Stimulated activated CD4-positive, alpha-beta T cell treated with anti-CD3 and anti-CD28 coated beads, Interleukin-4, amount 100 ng/mL, for 4 hours (primary cell): Measurements from ENCODE around the gene PROM2.
"Not testable (repeated sequence)": the region's sequence is repeated elsewhere in the genome, so short reads cannot be mapped to it uniquely, and the experiment has no call there.

ENCODE experiments used
- DNase-seq, 2 experiments: peaks; one replicate each; pipeline ENCODE4 v3.0.0-alpha.2; 2020

The PROM2 gene, protein sequence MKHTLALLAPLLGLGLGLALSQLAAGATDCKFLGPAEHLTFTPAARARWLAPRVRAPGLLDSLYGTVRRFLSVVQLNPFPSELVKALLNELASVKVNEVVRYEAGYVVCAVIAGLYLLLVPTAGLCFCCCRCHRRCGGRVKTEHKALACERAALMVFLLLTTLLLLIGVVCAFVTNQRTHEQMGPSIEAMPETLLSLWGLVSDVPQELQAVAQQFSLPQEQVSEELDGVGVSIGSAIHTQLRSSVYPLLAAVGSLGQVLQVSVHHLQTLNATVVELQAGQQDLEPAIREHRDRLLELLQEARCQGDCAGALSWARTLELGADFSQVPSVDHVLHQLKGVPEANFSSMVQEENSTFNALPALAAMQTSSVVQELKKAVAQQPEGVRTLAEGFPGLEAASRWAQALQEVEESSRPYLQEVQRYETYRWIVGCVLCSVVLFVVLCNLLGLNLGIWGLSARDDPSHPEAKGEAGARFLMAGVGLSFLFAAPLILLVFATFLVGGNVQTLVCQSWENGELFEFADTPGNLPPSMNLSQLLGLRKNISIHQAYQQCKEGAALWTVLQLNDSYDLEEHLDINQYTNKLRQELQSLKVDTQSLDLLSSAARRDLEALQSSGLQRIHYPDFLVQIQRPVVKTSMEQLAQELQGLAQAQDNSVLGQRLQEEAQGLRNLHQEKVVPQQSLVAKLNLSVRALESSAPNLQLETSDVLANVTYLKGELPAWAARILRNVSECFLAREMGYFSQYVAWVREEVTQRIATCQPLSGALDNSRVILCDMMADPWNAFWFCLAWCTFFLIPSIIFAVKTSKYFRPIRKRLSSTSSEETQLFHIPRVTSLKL

GRCh38 chr2:95274291-95275150, at the start of gene PROM2:
PROM2 (plus strand) TSS chr2:95274449; CDS start chr2:95274586, 137 bp downstream.
- no peak for DNase-seq

DNA sequence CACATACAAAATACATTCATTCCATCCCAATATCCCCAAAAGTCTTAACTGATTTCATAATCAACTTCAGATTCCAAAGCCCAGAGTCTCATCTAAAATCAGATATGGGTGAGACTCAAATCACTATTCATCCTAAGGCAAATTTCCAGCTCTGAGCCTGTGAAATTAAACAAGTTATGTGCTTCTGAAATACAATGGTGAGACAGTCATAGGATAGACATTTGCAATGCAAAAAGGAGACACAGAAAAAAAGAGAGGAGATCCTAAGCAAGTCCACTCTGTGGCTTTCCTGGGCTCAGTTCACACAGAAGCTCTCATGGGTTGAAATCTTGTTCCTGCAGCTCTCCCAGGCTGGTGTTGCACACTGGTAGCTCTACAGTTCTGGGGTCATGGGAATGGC, 48.6 kb upstream of the PROM2 start:
- DNase-seq: no peak

GRCh38 chr2:95231723-95232122, 42.5 kb upstream of the PROM2 start:
- DNase-seq: peak in 1 of 2 experiments; percentile 8

- no peak for DNase-seq
Measured at GRCh38 chr2:95232232-95232631, 42.0 kb upstream of the PROM2 start.

- no peak for DNase-seq
Measured at GRCh38 chr2:95234286-95234785, 39.9 kb upstream of the PROM2 start.

- no peak for DNase-seq
Measured at GRCh38 chr2:95234816-95235215, 39.4 kb upstream of the PROM2 start.

GRCh38 chr2:95238131-95238530, 36.1 kb upstream of the PROM2 start:
- no peak for DNase-seq

GRCh38 chr2:95240091-95240490, 34.2 kb upstream of the PROM2 start:
- no peak for DNase-seq

DNA sequence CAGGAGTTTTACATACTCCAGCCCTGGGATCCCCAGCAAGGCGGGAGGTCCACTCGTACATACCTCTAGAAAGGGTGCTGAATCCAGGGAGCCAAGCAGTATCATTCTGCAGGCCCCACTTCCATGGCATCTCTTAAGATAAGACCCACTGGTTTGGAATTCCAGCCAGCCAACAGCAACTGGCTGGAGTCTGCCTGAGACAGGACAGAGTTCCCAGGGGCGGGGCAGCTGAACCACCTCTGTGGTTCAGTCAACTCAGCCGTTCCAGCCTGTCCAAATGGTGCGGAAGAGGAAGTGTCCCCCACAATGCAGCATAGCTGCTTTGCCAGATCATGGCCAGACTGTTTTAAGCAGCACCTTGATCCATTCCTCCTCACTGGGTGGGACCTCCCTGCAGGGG, 33.7 kb upstream of the PROM2 start:
- no peak for DNase-seq

GRCh38 chr2:95242084-95242483, 32.2 kb upstream of the PROM2 start:
- DNase-seq: not testable (repeated sequence)

GRCh38 chr2:95258271-95258670, 16.0 kb upstream of the PROM2 start:
- DNase-seq: no peak

GRCh38 chr2:95260028-95261023, 13.9 kb upstream of the PROM2 start:
- DNase-seq: no peak

DNA sequence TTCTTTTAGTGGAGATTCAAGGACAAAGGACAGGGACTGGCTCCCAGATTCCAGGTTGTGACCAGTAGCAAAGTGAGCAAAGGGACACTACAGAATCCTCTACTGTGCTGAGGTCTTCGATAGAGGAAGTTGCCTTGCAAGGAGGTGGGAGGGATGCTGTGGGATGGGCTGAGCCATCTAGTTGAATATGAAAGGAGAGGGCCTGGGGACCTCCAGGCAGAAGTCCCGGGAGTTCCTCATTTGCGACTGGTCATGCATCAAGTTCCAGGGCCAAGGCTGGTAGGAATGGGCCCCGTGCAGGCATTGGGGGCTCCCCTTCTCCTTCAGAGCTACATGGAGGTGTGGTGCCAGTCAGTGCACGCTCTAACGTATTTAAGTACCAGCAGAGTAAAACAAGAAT, 12.6 kb upstream of the PROM2 start:
- no peak for DNase-seq

- no peak for DNase-seq
Measured at GRCh38 chr2:95262896-95263542, 11.2 kb upstream of the PROM2 start.

- no peak for DNase-seq
Measured at GRCh38 chr2:95264624-95265023, 9.6 kb upstream of the PROM2 start.

DNA sequence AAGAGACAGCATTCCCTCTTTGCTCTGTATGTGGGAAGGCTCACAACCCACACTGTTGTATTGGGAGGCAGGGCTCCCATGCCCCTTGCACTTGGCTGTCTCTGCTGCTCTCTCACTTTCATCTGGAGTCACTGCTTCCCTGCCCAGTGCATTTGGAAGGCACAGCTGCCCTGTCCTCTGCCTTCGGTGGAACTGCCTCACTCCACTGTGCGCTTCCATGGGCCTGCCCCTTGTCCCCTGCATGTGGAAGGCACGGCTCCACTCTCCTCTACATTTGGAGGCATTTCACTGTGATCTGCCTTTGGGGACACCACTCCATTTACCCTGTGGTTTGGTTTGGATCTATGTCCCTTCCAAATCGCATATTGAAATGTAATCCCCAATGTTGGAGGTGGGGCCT, 9.1 kb upstream of the PROM2 start:
- no peak for DNase-seq

DNA sequence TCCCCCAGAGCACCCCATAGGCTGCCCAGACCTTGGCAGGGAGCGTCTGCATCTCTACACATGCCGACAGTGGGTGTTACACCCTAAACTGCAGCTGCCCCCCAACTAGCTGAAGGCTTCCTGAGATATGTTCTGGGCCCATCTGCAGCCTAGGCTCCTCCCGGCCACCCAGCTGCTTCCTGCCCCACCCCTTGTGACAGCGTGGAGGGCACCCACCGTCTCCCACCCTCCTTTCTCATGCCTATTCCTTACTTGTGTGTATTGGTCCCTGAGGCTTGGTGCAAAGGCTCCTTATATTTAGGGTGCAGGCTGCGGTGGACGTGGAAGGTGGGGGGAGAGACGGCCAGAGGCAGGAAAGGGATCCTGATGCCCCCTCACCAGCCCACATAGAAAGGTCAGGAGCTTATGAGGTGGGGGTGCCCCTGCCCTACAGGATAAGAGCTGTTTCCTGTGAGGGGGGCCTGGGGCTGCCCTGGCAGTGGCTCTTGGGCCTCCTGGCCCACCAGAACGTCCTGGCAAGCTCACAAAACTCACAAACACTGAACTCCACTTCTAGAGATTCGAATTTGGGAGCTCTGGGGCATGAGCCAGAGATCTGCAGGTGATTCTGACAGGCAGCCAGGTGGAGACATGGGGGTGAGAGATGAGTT, 7.3 kb upstream of the PROM2 start:
- DNase-seq: no peak

DNA sequence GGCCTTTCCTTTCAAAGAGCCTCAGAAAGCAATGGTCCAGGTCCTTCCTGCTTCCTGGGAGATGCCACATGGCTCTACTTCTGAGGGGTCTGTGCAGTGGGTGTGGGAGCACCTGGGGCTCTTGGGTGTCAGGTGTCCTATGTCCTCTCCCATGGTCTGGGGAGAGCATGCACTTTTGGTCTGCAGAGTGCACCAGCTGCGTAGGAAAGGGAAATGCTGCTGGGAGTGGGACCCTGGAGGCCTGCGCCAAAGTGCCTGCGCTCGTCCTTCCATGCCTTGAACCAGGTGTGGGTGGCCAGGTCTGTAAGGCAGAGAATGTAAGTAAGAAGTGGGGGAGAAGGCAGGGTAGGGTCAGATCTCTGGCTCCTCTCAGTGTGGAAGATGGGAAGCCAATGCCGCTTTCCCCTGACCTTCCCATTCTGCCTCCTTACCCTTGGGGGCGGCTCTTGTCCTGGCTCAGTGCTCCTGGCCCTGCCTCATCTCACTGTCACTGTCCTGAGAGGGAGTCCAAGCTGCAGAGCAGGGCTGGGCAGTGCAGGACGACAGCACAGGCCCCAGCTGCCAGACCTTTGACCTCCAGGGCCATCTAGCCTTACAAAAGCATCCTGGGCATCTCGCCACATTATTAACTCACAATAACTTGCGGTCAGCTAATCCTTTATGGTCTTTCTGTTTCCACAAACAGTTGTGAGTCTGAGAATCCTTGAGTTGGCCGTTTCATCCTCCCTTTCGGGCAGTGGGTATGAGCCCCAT, 6.6 kb upstream of the PROM2 start:
- DNase-seq: no peak

DNA sequence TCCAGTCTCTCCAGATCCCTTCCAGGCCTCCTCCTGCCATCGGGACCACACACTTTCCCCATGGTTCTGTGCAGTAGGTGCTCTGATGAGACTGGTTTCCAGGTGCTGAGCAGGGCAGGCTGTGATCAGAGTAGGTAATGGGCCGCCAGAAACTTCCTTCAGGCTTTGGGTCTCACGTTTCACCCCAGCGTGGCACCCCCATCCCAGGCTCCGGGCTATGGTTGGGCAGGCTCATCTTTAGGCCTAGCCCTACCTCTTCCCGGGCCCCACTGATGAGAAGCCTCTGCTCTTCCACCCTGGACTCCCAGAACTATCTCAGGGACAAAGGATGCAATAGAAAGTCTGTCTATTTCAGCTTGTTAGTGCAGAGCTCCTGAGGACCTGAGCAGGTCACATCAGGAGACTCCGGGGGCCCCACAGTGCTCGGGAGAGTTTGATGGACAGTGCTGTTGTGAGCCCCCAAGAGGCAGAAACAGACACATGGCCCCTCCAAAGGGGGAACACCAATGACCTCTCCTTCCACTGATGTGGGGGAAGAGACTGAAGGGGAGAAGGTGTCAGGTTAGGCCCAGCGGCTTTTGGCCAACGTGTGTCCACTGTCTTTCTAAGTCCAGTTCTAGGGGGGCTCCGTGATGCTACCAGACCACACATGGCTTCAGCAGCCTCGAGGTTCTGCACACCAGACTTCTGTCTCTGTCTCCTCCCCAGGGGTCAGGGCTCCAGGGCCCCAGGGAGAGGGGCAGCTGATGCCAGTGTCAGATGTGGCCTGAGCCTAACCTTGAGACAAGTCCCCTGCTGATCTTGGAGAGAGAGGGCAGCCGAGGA, 5.8 kb upstream of the PROM2 start:
- DNase-seq: no peak
